Subcutaneous abdominal adipose tissue (tissue), 5 donors: Measurements from ENCODE around the gene OSTM1.
A peak's percentile ranks its signal among the peaks of the same experiment; 100 is the strongest.

Source experiments
- H3K27ac ChIP-seq: one replicate; pipeline ENCODE4 v1.7.0; 2013; ENCODE audit warnings: low read depth, mild to moderate bottlenecking, inconsistent platforms, low read length, moderate library complexity
- H3K27me3 ChIP-seq, 5 donors: one replicate each; pipeline ENCODE4 v1.7.0; 2013; ENCODE audit warnings: low read length in 5 of 5, inconsistent platforms in 1 of 5; ENCODE audit not compliant: control insufficient read depth in 5 of 5, insufficient read depth in 4 of 5
- H3K36me3 ChIP-seq, 5 donors: one replicate each; pipeline ENCODE4 v1.7.0; 2013; ENCODE audit warnings: low read length in 5 of 5; ENCODE audit not compliant: control insufficient read depth in 5 of 5, insufficient read depth in 5 of 5
- H3K4me1 ChIP-seq, 5 donors: one replicate each; pipeline ENCODE4 v1.7.0; 2013; ENCODE audit warnings: low read length in 5 of 5, mild to moderate bottlenecking in 3 of 5, moderate library complexity in 1 of 5; ENCODE audit not compliant: control insufficient read depth in 5 of 5, insufficient read depth in 5 of 5
- H3K4me3 ChIP-seq, 5 donors: one replicate each; pipeline ENCODE4 v1.7.0; 2013; ENCODE audit warnings: low read length in 5 of 5, low read depth in 1 of 5
- H3K9ac ChIP-seq, 5 donors: one replicate each; pipeline ENCODE4 v1.7.0; 2013; ENCODE audit warnings: low read length in 5 of 5, mild to moderate bottlenecking in 4 of 5, moderate library complexity in 3 of 5
- H3K9me3 ChIP-seq, 5 donors: one replicate each; pipeline ENCODE4 v1.7.0; 2013; ENCODE audit warnings: low read length in 5 of 5; ENCODE audit not compliant: control insufficient read depth in 5 of 5
- donor health status: healthy.
- donor health status: healthy.
- donor health status: healthy.
- donor health status: healthy.
- donor health status: healthy.

The OSTM1 gene

DNA sequence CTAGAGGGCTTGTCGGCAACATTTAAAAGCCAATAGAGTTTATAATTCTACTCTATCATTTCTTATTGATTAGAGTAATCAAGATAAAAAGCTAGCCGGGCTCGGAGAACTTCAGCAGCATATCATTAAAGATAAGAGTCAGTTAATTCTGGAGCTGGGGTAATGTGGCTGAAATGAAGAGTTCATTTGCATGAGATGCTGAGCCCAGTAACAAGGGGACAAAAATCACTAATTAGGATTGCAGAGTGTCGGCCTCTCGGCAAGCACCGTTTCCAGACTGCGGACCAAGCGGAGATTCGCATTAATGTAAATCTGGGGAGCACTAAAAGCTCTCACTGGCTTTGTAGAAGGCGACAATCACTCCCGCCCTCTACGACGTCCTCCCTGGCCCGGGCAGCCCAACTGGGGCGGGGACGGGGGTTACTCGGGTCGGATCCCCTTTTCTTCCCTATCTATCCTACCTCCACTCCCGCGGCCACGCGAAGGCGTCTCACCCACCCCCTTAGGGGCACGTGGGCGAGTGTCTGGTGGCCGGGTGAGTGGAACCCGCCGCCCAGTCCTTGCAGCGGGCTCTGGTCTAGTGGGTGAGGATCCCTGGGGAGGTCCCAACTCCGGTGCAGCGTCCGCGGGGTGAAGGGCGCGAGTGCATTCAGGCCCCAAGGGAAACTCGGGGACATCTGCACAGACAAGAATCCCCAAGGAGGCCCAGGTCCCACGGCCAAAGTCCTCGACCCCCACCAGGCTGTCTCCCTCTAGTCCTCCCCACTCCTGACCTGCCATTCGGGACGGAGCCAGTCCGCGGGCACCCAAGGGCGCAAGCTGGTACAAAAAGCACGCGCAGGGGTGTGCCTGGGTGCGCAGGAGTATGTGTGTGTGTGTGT is 42.2 kb upstream of the OSTM1 start:
- no peaks in the 10 kb centered on the region for H3K9me3 ChIP-seq
- no peak overlapping the region for H3K27ac ChIP-seq
- peaks cover 6 to 61% (median 56%) of the 10 kb centered on the region in 5 donors for H3K4me1 ChIP-seq
- peak overlapping the region in 1 of 5 donors; percentile 21 for H3K9ac ChIP-seq
- peak overlapping the region; percentile 41 to 86 (median 81) for H3K4me3 ChIP-seq
- no peaks in the 10 kb centered on the region for H3K36me3 ChIP-seq
- peaks cover 32 to 57% (median 54%) of the 10 kb centered on the region in 5 donors for H3K27me3 ChIP-seq

GRCh38 chr6:108115598-108116058 is 41.1 kb upstream of the OSTM1 start:
- Histone ChIP-seq H3K4me1 (peaks cover 6 to 61% (median 56%) of the 10 kb centered on the region in 5 donors), H3K4me3 (peak overlapping the region; percentile 61 to 80 (median 69)), H3K27ac (no peak overlapping the region), H3K9me3 (no peaks in the 10 kb centered on the region), H3K36me3 (no peaks in the 10 kb centered on the region), H3K27me3 (peaks cover 27 to 48% (median 43%) of the 10 kb centered on the region in 5 donors), H3K9ac (no peak overlapping the region)

GRCh38 chr6:108114841-108115597 is 40.5 kb upstream of the OSTM1 start:
- no peaks in the 10 kb centered on the region for H3K9me3 ChIP-seq
- peak overlapping the region; percentile 61 to 80 (median 69) for H3K4me3 ChIP-seq
- H3K9ac ChIP-seq = peak overlapping the region in 1 of 5 donors; percentile 47
- no peak overlapping the region for H3K27ac ChIP-seq
- peaks cover 23 to 47% (median 41%) of the 10 kb centered on the region in 5 donors for H3K27me3 ChIP-seq
- peaks cover 6 to 61% (median 56%) of the 10 kb centered on the region in 5 donors for H3K4me1 ChIP-seq
- H3K36me3 ChIP-seq = no peaks in the 10 kb centered on the region

DNA sequence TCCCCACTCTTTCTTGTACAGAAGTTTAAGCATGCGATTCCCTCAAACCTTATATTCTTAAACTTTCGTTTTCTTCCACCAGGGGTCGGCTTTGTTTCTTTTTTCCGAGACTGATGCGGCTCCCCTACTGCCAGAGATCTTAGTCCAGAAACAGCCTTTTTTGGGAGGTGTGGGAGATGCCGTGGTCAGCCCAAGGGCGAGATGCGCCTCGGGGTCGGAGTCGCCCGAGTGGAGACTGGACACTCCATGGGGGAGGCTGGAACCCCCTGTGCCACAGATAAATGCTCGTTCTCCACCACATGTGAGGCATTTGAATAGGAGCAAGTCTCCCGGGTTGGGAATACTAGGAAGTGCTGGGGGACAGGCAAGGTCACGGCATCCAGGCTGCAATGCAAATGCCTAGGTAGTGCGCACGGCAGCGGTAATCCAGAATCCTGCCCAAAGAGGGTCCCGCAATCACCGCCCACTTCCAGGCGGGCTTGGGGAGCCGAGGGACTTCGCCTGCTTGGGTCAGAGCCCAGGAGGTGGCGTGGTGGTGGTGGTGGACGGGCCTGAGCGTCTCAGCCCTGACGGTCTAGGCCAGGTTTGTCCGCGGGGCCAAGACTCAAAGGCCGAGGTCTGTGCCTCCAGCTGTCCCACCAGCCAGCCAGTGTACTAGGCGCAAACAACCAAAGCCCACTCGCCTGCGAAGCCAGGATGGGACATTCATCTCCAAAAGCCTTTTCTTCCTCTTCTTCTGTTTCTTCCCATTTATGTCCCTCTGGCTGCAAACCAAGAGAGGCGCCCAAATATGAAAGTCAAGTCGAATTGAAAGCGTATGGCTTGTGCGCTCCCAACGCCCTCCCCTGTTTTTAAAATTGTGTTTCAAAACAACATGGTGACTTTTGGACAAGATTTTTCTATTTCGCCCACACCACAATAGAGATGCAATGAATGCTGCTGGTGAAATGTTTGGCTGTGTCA is 39.3 kb upstream of the OSTM1 start:
- H3K27me3 ChIP-seq = peaks cover 16 to 39% (median 33%) of the 10 kb centered on the region in 5 donors
- H3K9ac ChIP-seq = peak overlapping the region in 1 of 5 donors; percentile 21
- H3K9me3 ChIP-seq = no peaks in the 10 kb centered on the region
- peak overlapping the region; percentile 43 to 79 (median 59) for H3K4me3 ChIP-seq
- H3K36me3 ChIP-seq = no peaks in the 10 kb centered on the region
- H3K27ac ChIP-seq = no peak overlapping the region
- H3K4me1 ChIP-seq = peaks cover 6 to 51% (median 47%) of the 10 kb centered on the region in 5 donors

GRCh38 chr6:108108374-108108773 is 33.8 kb upstream of the OSTM1 start:
- Histone ChIP-seq H3K4me1 (peaks cover 0 to 11% (median 2%) of the 10 kb centered on the region in 5 donors), H3K27ac (no peak overlapping the region)

GRCh38 chr6:108107102-108107501 is 32.6 kb upstream of the OSTM1 start:
- Histone ChIP-seq H3K36me3 (no peaks in the 10 kb centered on the region), H3K27me3 (peaks cover 0 to 6% (median 3%) of the 10 kb centered on the region in 5 donors), H3K9me3 (no peaks in the 10 kb centered on the region), H3K4me3 (no peak overlapping the region), H3K9ac (no peak overlapping the region), H3K27ac (no peak overlapping the region), H3K4me1 (peaks cover 0 to 7% (median 0%) of the 10 kb centered on the region in 5 donors)

More at GRCh38 chr6:108108374-108108773, 33.8 kb upstream of the OSTM1 start:
- no peaks in the 10 kb centered on the region for H3K36me3 ChIP-seq
- no peak overlapping the region for H3K4me3 ChIP-seq
- peaks cover 0 to 7% (median 4%) of the 10 kb centered on the region in 5 donors for H3K27me3 ChIP-seq
- H3K9ac ChIP-seq = no peak overlapping the region
- H3K9me3 ChIP-seq = no peaks in the 10 kb centered on the region

- no peak overlapping the region for H3K4me3 ChIP-seq
- H3K27ac ChIP-seq = no peak overlapping the region
- H3K36me3 ChIP-seq = no peaks in the 10 kb centered on the region
- H3K9ac ChIP-seq = no peak overlapping the region
- H3K27me3 ChIP-seq = peaks cover 0 to 6% (median 2%) of the 10 kb centered on the region in 5 donors
- peaks cover 0 to 7% (median 0%) of the 10 kb centered on the region in 5 donors for H3K4me1 ChIP-seq
- no peaks in the 10 kb centered on the region for H3K9me3 ChIP-seq
These were observed 32.2 kb upstream of the OSTM1 start for GRCh38 chr6:108106694-108107093.

- Histone ChIP-seq H3K9ac (no peak overlapping the region), H3K27ac (no peak overlapping the region), H3K27me3 (peaks cover 0 to 6% (median 2%) of the 10 kb centered on the region in 5 donors)
These were observed 31.7 kb upstream of the OSTM1 start for GRCh38 chr6:108106261-108106660.

DNA sequence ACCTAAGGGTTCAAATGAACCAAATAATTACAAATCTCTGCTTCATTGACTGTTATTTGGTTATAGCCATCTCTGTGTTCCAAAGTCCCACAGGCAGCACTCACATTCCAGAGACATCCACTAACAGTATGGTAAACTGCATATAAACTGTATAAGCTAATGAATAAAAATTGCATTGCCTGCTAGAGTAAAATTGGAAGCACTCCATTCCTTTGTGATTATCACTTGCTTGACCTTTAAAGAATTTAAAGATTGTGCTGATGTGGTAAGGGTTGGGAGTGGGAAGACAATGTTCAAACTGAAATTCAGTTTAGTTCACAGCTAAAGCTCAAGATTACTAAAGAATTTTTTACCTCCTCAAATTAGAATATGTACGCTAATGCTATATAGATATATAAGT is 31.0 kb upstream of the OSTM1 start:
- peaks cover 0 to 6% (median 2%) of the 10 kb centered on the region in 5 donors for H3K27me3 ChIP-seq
- H3K4me3 ChIP-seq = no peak overlapping the region
- H3K9me3 ChIP-seq = no peaks in the 10 kb centered on the region
- H3K27ac ChIP-seq = no peak overlapping the region
- H3K9ac ChIP-seq = no peak overlapping the region
- peaks cover 0 to 7% (median 0%) of the 10 kb centered on the region in 5 donors for H3K4me1 ChIP-seq
- no peaks in the 10 kb centered on the region for H3K36me3 ChIP-seq

More at GRCh38 chr6:108106261-108106660, 31.7 kb upstream of the OSTM1 start:
- no peak overlapping the region for H3K4me3 ChIP-seq
- H3K4me1 ChIP-seq = peaks cover 0 to 7% (median 0%) of the 10 kb centered on the region in 5 donors
- H3K36me3 ChIP-seq = no peaks in the 10 kb centered on the region
- no peaks in the 10 kb centered on the region for H3K9me3 ChIP-seq
